Head of caudate nucleus (tissue), 42 donors: ENCODE data around the gene SEPTIN10.
A peak's percentile ranks its signal among the peaks of the same experiment; 100 is the strongest.

Source experiments
- DNase-seq, 42 donors: peaks; one replicate each; pipeline versions ENCODE4 v3.0.0 to v3.0.0-alpha.2; 2020 to 2021; ENCODE audit warnings: mixed read lengths in 7 of 42
- intact Hi-C: fragments of 100-400 bp; cut with DNase I; formaldehyde crosslinking; loops from one replicate; pipeline ENCODE4 v1.15.0; 2022

The SEPTIN10 gene

DNA sequence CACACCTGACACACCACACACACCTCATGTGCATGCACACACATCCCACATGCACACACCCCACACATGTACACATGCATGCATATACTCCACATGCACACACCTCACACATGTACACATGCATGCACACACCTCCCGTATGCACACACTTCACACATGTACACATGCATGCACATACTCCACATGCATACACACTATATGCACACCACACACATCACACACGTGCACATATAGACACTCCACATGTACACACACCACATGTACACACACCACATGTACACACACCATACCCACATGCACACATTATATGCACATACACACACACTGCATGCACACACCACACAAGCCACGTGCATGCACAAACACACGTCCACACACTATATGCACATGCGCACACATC, 100.5 kb downstream of the SEPTIN10 start:
- intact Hi-C loops: loop anchor here (5.0 kb wide), 1 partner anchor 386 kb away; the partner anchor contains the start of gene SH3RF3
- no peak for DNase-seq

GRCh38 chr2:109512076-109512475, 101.7 kb downstream of the SEPTIN10 start:
- intact Hi-C loops: loop anchor here (5.0 kb wide), 1 partner anchor 385 kb away; the partner anchor contains the start of gene SH3RF3
- no peak for DNase-seq

GRCh38 chr2:109511168-109511567, 102.6 kb downstream of the SEPTIN10 start:
- intact Hi-C loops: loop anchor here (5.0 kb wide), 1 partner anchor 384 kb away; the partner anchor contains the start of gene SH3RF3
- DNase-seq: no peak

GRCh38 chr2:109510136-109511028, 103.4 kb downstream of the SEPTIN10 start:
- intact Hi-C loops: loop anchor here (5.0 kb wide), 1 partner anchor 383 kb away; the partner anchor contains the start of gene SH3RF3

GRCh38 chr2:109508556-109508955, 105.2 kb downstream of the SEPTIN10 start:
- no peak for DNase-seq
- intact Hi-C loops: no loop called here

More at GRCh38 chr2:109510136-109511028, 103.4 kb downstream of the SEPTIN10 start:
- DNase-seq: peak; percentile 51 to 89 (median 80)

DNA sequence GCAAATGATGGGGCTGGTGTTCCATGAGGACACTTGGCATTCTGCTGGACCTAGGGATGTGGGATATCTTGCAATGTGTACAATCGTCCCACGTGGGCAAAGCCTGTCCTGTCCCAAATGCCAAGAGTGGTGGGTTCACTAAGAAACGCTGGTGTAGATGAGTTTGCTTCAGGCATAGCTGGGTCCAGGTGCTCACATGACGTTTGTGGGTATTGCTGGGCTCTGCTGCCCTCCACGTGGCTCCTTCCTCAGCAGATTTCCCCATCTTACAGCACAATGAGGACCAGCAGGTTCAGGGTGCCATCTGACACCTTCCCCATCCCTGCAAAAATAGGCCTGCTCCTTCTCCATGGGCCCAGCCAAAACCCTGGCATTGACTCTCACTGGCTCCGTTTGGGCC, 105.9 kb downstream of the SEPTIN10 start:
- intact Hi-C loops: no loop called here

GRCh38 chr2:109507217-109507616, 106.5 kb downstream of the SEPTIN10 start:
- intact Hi-C loops: no loop called here
- peak in 10 of 42 donors; percentile 10 to 38 (median 26) for DNase-seq

More for the DNA sequence above, 105.9 kb downstream of the SEPTIN10 start:
- no peak for DNase-seq

DNA sequence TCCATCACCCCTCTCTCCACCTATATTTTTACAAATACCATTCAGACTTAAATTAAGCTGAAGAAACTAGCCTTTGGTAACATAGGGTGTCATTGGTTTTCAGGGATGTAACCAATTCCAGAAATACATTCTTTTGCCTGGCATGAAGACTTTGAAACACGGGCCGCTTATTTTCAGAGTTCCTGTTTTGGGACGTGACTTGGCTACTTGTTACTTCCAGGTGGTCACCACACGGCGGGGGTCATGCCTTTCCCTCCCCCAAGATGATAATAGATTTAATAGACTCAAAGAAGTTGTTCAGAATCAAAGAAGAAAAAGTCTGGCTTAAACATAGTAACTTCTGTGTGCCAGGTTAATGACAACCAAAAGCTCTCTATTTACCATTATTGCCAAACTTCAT, 110.6 kb downstream of the SEPTIN10 start:
- intact Hi-C loops: no loop called here
- DNase-seq: no peak

- intact Hi-C loops: no loop called here
- no peak for DNase-seq
Observed at GRCh38 chr2:109501461-109501860, 112.3 kb downstream of the SEPTIN10 start.

- intact Hi-C loops: no loop called here
- no peak for DNase-seq
Observed at GRCh38 chr2:109500910-109501309, 112.9 kb downstream of the SEPTIN10 start.

DNA sequence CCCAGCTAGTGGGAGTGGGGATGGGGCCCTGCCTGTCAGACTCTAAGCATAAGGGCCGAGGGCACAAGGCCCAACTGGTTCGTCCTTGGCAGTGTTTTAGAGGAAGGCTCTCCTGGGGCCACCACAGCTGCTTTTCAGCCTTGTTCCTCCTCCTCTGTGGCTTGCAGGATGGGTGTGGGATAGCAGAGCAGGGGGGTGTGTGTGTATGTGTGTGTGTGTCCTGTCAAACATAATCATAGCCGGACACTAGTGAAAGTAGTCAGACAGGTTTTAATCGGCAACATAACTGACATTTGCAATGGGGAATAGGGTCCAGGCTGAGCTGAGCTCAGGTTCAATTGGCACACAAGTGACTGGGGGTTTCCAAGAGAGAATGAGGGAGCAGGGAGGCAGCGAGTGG, 114.2 kb downstream of the SEPTIN10 start:
- no peak for DNase-seq
- intact Hi-C loops: no loop called here

GRCh38 chr2:109498906-109499305, 114.9 kb downstream of the SEPTIN10 start:
- intact Hi-C loops: no loop called here
- no peak for DNase-seq

- no peak for DNase-seq
- intact Hi-C loops: no loop called here
Observed at GRCh38 chr2:109497911-109498870, 115.6 kb downstream of the SEPTIN10 start.

DNA sequence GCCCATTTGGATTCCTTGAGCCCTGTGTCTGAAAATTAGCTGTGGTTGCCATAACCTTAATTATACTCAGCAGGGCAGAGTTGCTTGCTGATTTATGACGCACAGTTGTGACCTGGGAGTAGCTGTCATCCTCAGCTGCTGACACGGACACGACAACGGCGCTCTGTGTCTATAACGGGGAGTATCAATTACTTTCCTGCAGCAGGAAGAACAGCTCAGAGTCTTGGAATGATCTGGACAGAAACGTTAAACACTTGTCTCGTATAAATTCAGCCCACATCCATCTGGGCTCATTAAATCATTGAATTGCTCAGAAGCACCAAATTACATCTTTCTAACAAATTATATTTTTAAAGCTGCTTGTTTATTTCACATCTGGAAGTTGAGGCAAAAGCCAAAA, 116.3 kb downstream of the SEPTIN10 start:
- intact Hi-C loops: no loop called here
- no peak for DNase-seq

DNA sequence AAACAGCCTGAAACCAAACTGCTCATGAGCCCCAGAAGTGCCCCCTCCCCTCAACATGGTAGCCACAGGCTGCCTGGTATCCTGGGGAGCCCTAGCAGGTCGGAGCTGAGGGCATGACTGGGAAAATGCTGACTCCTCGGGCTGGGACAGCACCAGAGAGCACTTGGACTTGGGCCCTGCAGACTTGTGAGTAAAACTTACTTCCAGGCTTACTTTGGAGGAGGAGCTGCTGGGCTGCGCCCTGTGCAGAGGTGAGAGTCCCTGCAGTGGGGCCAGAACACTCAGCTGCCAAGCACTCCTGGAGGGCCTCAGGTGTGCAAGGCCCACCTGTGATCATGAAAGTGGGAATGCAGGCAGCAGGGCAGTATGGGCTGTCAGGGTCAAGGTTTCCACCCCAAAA, 119.4 kb downstream of the SEPTIN10 start:
- no peak for DNase-seq
- intact Hi-C loops: no loop called here

DNA sequence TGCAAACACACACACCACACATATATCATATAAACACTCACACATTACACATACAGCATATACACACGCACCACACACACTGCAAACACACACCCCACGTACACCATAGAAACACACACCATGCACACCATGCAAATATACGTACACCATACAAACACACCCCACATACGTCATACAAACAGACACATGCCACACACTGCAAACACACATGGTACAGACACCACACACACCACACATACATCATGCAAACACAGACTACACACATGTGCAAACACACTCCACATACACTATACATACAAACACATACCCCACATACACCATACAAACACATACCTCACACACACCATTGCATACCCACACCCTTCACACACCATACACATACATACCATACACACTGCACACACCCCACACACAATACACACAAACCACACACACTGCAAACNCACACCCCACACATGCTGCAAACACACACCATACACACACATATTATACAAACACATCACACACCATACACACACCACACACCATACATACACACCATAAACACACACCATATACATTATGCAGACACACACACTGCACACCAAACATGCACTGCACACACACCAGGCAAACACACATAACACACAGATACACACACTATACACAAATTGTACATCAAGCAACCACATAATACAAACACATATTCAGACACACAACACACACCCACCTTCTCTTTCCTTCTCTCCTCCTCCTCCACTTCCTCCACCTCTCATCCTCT, 120.4 kb downstream of the SEPTIN10 start:
- DNase-seq: no peak
- intact Hi-C loops: no loop called here
